RPMI7951 (cell line): ENCODE measurements around the gene TMEM167A. TPM values are rescaled to one million over a fixed set of nuclear protein-coding genes. Genes with fewer than 3 reads are reported as not detected.
A peak's percentile ranks its signal among the peaks of the same experiment; 100 is the strongest.
"Not testable (repeated sequence)": the region's sequence is repeated elsewhere in the genome, so short reads cannot be mapped to it uniquely, and the experiment has no call there.

Source experiments
- DNase-seq: peaks from one replicate; pipeline ENCODE4 v3.0.0-alpha.2; 2012; ENCODE audit warnings: low read depth
- total RNA-seq: library from RNA; depleted of rRNA; stranded (reverse); fragments of >200 nt; shearing (Covaris generic); gene quantifications from 2 replicates; pipeline ENCODE4 v1.2.3, GENCODE V29; 2014

Gene TMEM167A
- total RNA-seq, 1 experiment from 2014 or later, result 145 TPM

DNA sequence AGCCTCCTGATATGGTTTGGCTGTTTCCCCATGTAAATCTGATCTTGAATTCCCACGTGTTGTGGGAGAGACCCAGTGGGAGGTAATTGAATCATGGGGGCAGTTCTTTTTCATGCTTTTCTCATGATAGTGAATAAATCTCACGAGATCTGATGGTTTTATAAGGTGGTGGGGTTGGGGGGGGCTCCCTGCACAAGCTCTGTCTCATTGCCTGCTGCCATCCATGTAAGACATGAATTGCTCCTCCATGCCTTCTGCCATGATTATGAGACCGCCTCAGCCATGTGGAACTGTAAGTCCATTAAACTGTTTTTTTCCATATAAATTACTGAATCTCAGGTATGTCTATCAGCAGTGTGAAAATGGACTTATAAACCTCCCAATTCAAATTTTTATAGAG, 13.0 kb upstream of the TMEM167A start:
- no peak for DNase-seq

DNA sequence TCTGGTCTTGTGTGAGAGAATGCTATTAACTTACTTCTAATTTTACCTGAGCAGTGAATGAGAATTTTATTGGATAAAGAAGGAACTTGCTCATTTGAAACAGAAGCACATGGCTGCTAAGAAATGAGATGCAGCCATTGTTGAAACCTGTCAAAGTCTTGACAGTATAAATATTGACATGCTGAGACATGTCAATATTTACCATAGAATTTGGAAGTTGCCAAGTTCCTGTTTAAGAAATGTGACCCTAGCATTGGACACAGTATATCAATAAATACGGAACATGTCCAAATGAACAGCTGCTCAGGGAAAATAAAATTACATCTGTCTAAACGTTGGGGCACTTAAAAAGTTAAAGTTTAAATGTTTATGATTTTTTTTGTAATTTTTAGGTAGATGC, 7.9 kb upstream of the TMEM167A start:
- no peak for DNase-seq

DNA sequence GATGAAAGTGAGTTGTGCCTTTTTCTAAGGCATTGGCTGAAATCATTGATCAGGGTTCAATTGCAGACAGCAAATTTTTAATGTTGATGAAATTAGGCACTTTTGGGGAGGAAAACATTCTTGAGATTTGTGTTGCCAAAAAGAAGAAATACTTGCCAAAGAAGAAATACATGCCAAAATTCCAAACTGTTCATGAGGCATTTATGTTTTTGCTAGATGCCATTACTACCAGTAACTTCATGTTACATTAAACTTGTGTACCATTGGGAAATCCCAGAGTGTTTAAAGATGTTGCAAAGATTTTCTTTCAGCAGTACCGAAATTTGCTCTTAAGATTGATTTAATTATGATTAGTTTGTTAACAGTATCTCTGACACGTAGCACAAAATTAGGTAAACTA, 7.1 kb upstream of the TMEM167A start:
- DNase-seq, result no peak

DNA sequence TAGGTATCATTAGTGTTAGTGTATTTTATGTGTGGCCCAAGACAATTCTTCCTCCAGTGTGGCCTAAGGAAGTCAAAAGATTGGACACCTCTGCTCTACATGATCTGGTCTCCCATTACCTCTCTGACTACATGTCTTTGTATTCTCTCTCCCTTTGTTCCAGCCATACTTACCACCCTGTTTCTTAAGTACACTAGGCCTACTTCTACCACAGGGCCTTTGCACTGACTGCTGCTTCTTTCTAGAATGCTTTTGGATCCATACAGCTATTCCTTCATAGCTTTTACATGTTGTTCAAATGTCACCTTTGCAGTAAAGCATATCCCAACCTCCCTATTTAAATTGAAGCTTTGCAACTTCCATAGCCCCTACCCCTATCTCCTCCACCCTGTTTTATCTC, 5.6 kb upstream of the TMEM167A start:
- DNase-seq, result no peak

DNA sequence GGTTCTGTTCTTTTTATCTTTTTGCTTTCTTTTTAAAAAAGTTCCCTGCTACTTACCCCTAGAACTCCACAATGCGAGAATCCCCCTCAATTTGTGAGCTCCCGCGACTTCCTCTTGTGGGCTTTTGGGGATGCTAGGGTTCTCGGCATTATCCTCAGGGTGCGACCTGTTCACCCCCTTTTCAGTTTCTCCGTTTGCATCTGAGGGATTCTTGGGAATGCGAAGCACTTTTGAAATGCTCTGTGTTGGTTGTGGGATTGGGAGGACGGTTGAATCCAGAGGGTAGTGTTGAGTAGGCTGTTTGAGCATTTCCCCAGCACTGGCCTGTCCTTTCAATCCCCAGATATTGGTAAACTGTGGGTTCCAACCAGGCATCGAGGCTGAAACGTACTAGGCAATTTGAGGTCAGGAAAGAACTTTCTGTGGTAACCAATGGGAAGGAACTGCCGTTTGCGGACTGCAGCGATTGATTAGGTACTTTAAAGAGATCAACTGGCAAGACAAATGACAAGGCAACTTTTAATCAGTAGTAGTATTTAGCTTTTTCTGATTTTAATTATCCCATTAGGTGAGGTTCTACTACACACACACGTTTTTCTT, 568 bp upstream of the TMEM167A start:
- peak; percentile 49 for DNase-seq

DNA sequence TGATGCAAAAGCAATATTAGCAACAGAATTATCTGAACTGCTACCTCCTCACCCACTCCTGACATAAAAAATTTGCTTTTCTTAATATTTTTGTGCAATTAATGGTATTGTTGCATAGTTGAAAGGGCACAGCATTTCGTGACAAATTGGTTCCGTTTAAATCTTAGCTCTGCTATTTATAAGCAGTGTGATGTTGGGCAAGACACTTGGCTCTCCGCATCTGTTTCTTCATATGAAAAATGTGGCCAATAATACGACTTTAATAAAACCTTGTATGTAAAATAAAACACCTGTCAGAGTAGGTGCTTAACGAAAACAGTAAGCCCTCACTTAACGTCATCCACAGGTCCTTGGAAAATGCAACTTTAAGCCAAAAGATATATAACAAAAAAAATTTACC, 4.2 kb downstream of the TMEM167A start:
- no peak for DNase-seq

DNA sequence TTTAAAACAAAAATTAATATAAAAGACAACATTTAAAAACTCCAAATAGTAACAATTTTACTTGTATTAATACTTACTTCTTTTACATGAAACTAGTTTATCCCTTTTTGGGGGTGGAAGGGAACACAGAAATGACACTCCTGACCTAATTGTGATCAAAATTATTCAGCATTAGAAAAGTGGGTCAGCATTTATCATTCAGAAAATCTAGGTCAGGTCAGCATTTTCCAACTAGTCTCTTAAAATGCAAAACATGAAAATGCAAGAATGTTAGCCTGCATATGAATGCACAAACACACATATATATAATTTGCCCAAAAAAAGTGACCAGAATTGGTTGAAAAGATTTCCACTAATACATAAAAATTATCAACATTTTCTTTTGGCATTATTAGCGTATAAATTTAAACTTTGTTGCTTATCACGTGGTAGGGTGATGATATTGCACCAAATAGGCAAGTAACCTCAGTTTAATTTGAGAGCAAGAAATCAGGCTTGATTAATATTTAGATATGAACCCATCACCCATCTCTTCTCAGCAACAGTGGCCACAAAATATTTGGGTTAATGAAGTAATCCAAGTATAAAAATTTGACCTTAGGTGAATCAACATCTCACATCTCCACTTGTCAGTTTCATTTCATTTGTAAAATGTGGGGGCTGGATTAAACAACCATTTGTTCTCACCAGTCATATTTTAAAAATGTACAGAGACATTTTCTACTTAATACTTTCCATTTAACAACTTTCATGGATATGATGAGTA, 5.7 kb downstream of the TMEM167A start:
- DNase-seq, result no peak

DNA sequence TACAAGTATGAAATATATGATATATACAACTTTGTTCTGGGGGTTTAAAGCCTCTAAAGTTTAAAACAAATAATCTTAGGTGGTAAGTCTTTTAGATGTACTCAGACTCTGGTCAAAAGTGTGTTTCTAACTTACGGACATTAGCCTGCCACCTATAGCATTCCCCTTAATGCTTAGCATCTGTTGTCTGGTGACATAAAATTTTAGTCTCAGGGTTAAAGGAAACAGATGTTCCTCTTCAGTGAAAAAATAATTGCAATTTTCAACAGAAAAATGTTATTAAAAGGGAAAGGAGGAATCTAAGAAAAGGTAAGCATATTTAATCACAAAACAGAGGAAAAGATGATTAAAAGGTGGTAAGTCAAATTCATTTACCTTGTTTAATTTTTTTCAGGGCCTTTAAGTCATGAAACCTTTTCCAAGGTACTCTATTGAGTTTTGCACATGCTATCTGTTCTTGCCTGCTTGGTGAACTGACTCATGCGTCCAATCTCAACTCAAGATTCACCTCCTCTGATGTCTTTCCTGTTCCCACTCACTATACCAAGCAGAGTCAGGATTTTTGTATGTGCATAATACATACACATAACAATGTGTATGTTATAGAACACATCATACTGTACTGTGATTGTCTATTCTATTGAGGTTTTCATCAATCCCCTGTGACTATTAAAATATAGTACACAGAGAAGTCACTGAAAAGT, 7.9 kb downstream of the TMEM167A start:
- DNase-seq, result no peak

DNA sequence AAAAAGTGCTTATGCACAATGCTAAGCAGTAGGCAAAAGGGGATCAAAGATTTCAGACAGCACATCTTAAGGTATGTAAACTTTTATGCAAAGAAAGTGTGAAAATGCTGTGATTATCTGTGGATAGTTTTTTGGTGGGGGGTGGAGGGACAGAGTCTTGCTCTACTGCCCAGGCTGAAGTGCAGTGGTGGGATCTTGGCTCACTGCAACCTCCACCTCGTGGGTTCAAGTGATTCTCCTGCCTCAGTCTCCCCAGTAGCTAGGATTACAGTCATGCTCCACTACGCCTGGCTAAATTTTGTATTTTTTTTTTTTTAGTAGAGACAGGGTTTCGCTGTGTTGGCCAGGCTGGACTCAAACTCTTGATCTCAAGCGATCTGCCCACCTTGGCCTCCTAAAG, 9.8 kb downstream of the TMEM167A start:
- not testable (repeated sequence) for DNase-seq

DNA sequence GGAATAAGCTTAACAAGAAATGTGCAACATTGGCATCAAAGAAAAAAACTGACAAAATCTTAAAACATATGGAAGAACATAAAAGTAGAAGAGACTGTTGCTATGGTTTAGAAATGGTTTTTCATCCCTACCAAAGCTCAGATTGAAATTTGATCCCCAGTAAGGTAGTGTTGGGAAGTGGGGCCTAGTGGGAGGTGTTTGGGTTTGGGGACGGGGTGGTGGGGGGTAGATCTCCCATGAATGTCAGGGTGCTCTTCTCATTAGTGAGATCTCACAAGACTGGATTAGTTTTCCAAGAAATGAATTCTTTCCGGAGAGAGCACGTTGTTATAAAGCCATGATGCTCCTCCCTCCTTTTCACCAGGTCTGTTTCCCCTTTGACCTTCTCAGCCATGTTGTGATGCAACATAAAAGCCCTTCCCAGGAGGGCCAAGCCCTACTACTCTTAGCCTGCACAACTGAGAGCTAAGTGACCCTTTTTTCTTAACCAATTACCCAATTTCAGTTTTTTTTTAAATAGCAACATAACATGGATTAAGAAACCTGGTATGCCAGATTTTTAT, 10.6 kb downstream of the TMEM167A start:
- DNase-seq, result no peak

DNA sequence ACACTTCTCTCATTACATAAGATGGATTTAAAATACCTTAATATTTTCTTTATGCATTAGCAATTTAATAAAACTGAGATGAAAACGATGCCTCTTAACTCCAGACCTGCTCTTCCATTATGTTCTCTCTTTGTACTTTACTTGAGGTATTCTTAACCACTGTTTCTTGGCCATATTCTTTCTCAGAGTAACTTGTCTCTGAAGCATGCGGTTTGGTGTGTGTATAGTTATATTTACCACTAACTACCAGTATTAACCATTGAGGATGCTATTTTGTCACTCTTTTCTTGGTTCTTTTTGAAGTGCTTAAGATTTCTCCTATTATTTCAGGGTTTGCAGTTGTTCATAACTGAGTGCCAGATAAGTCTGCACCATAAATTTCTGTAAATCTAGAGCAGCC, 17.9 kb downstream of the TMEM167A start:
- DNase-seq, result no peak

DNA sequence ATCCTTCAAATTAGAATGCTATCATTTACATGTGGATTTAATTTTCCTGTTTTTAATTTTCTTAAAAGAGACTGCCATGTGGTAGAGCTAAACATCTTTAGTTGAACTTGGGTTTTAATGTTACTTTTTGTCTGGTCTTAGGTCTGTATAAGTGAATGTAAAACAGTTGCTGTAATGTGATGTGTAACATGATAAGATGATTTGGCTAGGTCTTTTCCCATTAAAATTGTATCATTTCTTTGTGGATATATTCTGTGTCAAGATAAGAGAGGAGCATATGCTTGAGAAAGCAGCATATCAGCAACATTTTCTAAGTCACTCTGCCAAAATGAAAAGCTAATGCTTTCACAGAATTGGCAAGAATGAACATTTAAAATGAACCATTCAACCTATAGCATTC, 18.5 kb downstream of the TMEM167A start:
- DNase-seq, result no peak

DNA sequence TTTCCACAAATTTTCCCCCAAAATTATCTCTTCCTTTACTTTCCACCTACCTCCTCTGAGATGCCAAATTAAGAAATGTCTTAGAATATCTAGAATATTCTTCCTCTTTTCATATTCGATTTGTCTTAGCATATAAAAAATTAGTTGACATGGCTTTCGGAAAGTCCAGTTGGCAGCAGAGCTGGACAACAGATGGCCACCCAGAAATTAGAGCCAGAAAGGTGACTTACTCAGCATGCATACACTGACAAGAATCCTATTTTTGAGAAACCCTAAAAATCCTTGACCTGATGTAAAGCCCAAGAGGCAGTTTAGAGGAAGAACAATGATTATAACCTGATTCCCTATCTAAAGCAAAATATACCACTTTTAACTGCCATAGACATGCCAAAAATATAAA, 22.0 kb downstream of the TMEM167A start:
- DNase-seq, result no peak

DNA sequence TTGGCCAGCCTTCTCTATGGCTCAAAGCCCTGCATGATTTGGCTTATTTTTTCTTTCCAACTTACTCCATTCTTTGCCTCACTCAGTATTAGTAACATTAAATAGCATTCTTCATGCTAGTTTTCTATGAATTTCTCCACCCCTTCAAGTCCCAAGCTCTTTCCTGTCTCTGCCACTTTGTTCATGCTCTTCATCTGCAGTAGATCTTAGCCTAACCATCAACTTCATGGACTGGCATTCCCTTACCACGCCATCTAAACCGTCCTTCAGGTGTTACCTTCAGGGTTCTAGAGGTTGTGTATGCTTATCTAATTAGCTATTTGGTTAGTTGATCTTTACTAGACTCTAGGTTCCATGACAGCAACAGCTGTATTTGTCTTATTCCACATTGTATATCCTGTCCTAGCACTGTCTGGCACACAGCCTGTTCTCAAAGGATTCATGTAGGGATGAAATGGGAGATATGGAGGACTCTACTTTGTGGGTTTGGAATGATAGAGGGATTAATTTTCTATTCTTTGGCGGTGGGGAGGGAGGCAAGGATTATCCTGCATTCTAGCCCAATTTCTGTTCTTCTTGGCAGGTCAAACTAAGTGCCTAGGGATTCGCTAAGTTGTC, 26.4 kb downstream of the TMEM167A start:
- DNase-seq, result no peak

DNA sequence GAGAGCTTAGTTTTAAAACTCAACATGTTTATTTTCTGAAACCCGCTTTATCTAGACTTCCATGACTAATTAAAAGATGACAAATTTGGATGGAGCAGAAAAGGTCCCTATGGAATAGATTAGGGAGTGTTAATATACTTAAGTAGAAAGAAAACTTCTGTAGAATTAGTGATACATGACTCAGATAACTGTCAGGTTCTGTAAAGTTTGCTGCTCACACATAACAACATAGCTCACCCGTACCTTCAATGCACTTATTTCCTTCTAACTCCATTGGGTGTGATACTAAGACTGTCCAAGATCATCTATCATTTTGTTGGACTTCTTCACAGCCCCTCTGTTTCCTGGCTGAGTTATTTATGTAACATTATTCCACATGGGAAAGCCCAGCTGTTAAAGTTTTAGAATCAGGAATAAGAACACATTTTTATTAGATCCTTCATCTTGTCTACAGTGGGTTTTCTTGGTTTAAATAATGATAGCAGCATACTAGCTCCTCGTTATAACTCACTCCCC, 27.8 kb downstream of the TMEM167A start:
- no peak for DNase-seq

DNA sequence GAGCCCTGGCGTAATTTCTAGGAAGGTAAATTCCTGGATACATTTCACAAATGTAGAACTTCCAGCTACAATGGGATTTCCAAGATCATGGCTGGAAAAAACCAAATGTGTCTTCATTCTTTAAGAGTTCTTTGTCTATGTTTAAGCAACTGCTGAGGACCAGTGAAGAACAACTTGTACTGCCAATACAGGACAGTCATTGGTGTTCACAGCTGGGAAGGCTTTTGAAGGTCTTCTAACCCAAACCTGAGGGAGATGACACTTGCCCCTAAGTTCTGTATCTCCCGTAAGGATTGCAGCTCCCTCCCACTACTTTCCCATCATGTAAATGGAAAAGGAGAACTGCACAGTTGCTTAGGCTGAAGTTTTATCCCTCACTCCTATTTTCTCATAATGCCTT, 28.4 kb downstream of the TMEM167A start:
- no peak for DNase-seq

DNA sequence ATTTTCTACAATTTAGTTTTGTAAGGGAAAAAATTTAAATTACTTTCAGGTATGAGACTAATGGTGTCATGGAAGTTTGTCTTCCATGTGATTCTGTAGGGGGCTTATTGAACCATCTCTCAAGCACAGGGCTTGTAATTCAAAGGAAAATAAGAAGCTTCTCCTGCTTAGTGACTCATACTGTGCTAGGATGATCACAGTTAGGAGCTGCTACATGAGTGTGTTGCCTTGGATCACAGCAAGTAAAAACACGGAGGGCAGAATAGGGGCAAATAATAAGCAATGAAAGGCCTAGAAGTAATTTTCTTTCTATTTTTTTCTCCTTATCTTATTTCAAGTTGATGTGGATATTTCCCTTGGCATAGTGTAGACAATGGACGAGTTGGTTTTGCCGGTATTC, 28.9 kb downstream of the TMEM167A start:
- DNase-seq, result no peak

DNA sequence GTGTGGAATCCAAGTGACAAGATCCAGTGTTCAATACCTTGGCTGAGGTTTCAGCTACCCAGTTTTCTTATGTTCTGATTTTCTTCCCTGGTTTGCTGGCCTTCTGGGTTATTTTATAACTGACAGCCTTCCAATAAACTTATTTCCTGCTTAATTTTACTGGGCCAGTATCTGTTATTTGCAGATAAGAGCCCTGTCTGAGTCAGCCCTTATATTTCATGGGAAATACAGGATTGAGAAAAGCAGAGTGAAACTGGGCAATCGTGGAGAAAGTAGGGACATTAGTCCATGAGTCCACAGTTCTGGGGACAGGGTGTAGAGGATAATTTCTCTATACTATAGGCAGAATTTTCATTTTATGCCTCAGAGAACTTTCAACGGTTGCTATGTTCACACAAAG, 32.3 kb downstream of the TMEM167A start:
- DNase-seq, result no peak

DNA sequence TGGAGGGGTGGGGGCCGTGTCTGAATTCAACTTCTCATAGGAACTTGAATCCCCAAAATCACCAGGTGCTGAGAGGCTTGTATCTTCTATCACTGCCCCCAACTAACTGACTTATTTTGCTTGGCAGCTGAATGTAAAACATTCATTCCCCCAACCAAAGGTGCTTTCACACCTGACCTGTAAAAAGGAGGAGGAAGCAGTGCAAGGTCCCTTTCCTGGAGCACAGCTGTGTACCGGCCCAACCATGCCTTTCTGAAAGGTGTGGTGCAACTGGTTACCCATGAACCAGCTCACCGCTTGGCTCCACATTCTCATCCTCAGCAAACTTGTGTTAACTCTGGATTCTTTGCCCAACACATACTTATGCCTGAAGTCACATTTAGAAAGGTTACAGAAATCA, 34.7 kb downstream of the TMEM167A start:
- no peak for DNase-seq

DNA sequence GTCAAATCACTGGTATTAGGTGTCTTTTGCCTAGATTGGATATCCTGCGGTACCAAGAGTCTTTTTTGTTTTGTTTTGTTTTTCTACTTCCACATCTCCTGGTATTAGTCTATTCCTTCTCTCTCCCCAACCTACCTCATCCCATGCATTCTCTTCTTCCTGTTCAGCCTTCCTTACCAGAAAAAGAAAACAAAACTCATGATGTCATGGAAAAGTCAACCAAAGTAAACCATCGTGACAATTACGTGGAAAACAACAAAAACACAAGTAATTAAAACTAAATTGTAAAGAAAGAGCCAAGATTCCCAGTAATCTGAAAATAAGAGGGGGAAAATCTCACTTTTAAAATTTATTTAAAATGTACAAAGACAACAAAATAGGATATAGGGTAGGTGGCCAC, 38.3 kb downstream of the TMEM167A start:
- no peak for DNase-seq

DNA sequence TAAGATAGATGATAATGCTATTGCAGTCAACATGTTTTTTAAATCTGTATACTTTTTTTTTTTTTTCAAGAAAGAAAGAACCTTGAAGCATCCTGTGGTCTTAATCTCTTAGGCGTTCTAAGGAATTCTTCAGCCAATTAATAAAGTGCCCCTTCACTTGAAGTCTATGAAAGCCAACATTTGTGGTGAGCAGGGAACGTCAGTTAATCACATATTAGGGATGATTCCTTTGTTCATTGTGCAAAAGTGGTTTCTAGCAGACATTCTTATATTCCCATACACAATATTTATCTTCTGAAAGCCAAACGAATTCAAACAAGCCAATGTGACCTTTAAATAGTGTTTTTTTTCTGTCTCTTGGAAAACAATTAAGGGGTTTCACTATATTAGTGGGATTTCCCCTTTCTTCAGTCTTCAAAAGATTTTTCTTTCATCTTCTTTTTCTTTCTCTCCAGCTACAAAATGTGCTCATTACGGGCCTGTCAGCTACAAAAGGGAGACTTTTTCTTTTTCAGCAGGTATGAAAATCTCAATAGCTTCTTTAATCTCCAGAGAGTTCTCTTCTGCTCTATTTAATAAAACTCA, 40.1 kb downstream of the TMEM167A start:
- DNase-seq, result no peak
